B cell (primary cell): Measurements from ENCODE around the gene FRYL. TPM values are rescaled to one million over a fixed set of nuclear protein-coding genes. Genes with fewer than 3 reads are reported as not detected.

ENCODE experiments used
- ATAC-seq: fragments of 200-7000 bp; cut with Tn5 transposase; one replicate; pipeline ENCODE4 v1.10.0; 2021; ENCODE audit warnings: low read depth, mild to moderate bottlenecking, moderate number of reproducible peaks, moderate library complexity
- CTCF ChIA-PET: fragments of 350-600 bp; sonication (Branson Sonifier 250); formaldehyde crosslinking; loops from one replicate; lab custom pipeline; 2021; ENCODE audit warnings: antibody characterized with exemption, inconsistent platforms; lab: Charles Lee
- POLR2A ChIA-PET: fragments of 350-600 bp; sonication (Branson Sonifier 250); formaldehyde crosslinking; loops from one replicate; lab custom pipeline; 2021; ENCODE audit warnings: antibody characterized with exemption; lab: Charles Lee
- DNase-seq: peaks from one replicate; pipeline ENCODE4 v3.0.0; 2013
- H2AFZ ChIP-seq: 2 replicates; pipeline ENCODE4 v1.6.1; 2012; ENCODE audit warnings: mild to moderate bottlenecking, low read depth, low read length; ENCODE audit not compliant: insufficient read depth, poor library complexity, severe bottlenecking
- H3K27ac ChIP-seq, 2 donors: 1 replicate in 1 of 2; 2 replicates in 1 of 2; pipeline ENCODE4 v1.5.1; 2012 to 2013; ENCODE audit warnings: low read length in 2 of 2, mild to moderate bottlenecking in 2 of 2, moderate library complexity in 1 of 2
- H3K27me3 ChIP-seq, 4 experiments: fragments of 200-600 bp in 1 of 4; sonication (generic) in 1 of 4; replicated peaks in 1 of 4; 1 replicate in 2 of 4; 2 replicates in 2 of 4; pipeline versions ENCODE4 v1.6.1 to v1.7.0; 2013 to 2016; ENCODE audit warnings: low read length in 3 of 4, mild to moderate bottlenecking in 2 of 4, mixed read lengths in 1 of 4, moderate library complexity in 1 of 4; ENCODE audit not compliant: insufficient read depth in 4 of 4, control insufficient read depth in 3 of 4; ENCODE audit errors: control extremely low read depth in 1 of 4
- H3K36me3 ChIP-seq, 2 experiments: replicated peaks in 1 of 2; 1 replicate in 1 of 2; 2 replicates in 1 of 2; pipeline versions ENCODE4 v1.6.1 to v1.7.1; 2013; ENCODE audit warnings: low read length in 1 of 2; ENCODE audit not compliant: insufficient read depth in 2 of 2, control insufficient read depth in 1 of 2; ENCODE audit errors: control extremely low read depth in 1 of 2, extremely low read depth in 1 of 2
- H3K4me1 ChIP-seq, 2 donors: fragments of 200-600 bp in 1 of 2; sonication (generic) in 1 of 2; 1 replicate in 1 of 2; 2 replicates in 1 of 2; pipeline versions ENCODE4 v1.5.1 to v1.6.1; 2013 to 2017; ENCODE audit warnings: low read length in 2 of 2; ENCODE audit not compliant: control insufficient read depth in 2 of 2, insufficient read depth in 2 of 2
- H3K4me2 ChIP-seq: replicated peaks from 2 replicates; pipeline ENCODE3; 2012; ENCODE audit warnings: mild to moderate bottlenecking, low read depth, low read length; ENCODE audit not compliant: poor library complexity, severe bottlenecking
- H3K4me3 ChIP-seq, 5 experiments: fragments of 200-600 bp in 1 of 5; sonication (generic) in 1 of 5; 1 replicate in 3 of 5; 2 replicates in 2 of 5; pipeline versions ENCODE4 v1.5.1 to v1.7.0; 2011 to 2016; ENCODE audit warnings: low read length in 4 of 5, mild to moderate bottlenecking in 4 of 5, low read depth in 2 of 5, control low read depth in 1 of 5, moderate library complexity in 1 of 5; ENCODE audit not compliant: insufficient read depth in 1 of 5; ENCODE audit errors: control extremely low read depth in 1 of 5, extremely low read depth in 1 of 5
- H3K79me2 ChIP-seq: fragments of 200-600 bp; sonication (generic); one replicate; pipeline ENCODE4 v1.6.0; 2016; ENCODE audit warnings: low read length; ENCODE audit not compliant: control insufficient read depth, insufficient read depth
- H3K9ac ChIP-seq: fragments of 200-600 bp; sonication (generic); 2 replicates; pipeline ENCODE4 v1.6.1; 2017; ENCODE audit warnings: mild to moderate bottlenecking, low read length, moderate library complexity
- H3K9me3 ChIP-seq, 3 donors: one replicate each; pipeline versions ENCODE4 v1.6.1 to v1.7.1; 2013; ENCODE audit warnings: low read length in 2 of 3; ENCODE audit not compliant: control insufficient read depth in 2 of 3, insufficient read depth in 1 of 3; ENCODE audit errors: control extremely low read depth in 1 of 3
- H4K20me1 ChIP-seq: 2 replicates; pipeline ENCODE4 v1.6.0; 2012; ENCODE audit warnings: mild to moderate bottlenecking, low read length; ENCODE audit not compliant: insufficient read depth, control insufficient read depth, poor library complexity, severe bottlenecking
- H3K27ac Mint-ChIP-seq: one replicate; pipeline ENCODE4 v1.8.0; 2021; ENCODE audit warnings: mixed read lengths
- H3K27me3 Mint-ChIP-seq: one replicate; pipeline ENCODE4 v1.8.0; 2021; ENCODE audit warnings: mixed read lengths
- H3K4me1 Mint-ChIP-seq: one replicate; pipeline ENCODE4 v1.8.0; 2021; ENCODE audit warnings: mixed read lengths
- H3K4me3 Mint-ChIP-seq: one replicate; pipeline ENCODE4 v1.8.0; 2021; ENCODE audit warnings: mixed read lengths
- H3K9me3 Mint-ChIP-seq: one replicate; pipeline ENCODE4 v1.8.0; 2022; ENCODE audit warnings: mixed read lengths; ENCODE audit not compliant: insufficient read depth
- EZH2 ChIP-seq: IDR thresholded peaks from 2 replicates; pipeline ENCODE4 v1.6.1; 2012; ENCODE audit warnings: borderline replicate concordance, low read depth, mild to moderate bottlenecking, moderate library complexity, low read length; ENCODE audit not compliant: insufficient read depth, poor library complexity, severe bottlenecking
- WGBS: methylation state at CpG from one replicate; pipeline ENCODE4 v1.1.5; 2013; ENCODE audit warnings: missing lambda C conversion rate; ENCODE audit not compliant: insufficient coverage; 5-methylcytosine and 5-hydroxymethylcytosine counted together
- intact Hi-C: fragments of 100-400 bp; cut with micrococcal nuclease; formaldehyde crosslinking; loops from one replicate; pipeline ENCODE4 v1.10.0; 2022
- polyA plus RNA-seq: library from polyadenylated mRNA; depleted of rRNA; stranded (reverse); fragments of >200 nt; gene quantifications from 2 replicates; pipeline ENCODE4 v1.2.3, GENCODE V29; 2012
- total RNA-seq, 2 donors: library from RNA; stranded (reverse); fragments of 120-200 nt in 1 of 2; gene quantifications; 1 replicate in 1 of 2; 2 replicates in 1 of 2; pipeline versions ENCODE4 v1.2.3 to v1.2.4, GENCODE V29; 2013 to 2022
- TF ChIP-seq, protein P1 (sequence below): fragments of 200-600 bp; IDR thresholded peaks from one replicate; pipeline ENCODE4 v1.8.0; 2022; ENCODE audit warnings: antibody characterized with exemption, mild to moderate bottlenecking

The FRYL gene
- total and polyA plus RNA-seq, 2 donors (not counting 1 experiment from before 2014, with no cell fraction given), result 15.5 to 138 TPM

DNA sequence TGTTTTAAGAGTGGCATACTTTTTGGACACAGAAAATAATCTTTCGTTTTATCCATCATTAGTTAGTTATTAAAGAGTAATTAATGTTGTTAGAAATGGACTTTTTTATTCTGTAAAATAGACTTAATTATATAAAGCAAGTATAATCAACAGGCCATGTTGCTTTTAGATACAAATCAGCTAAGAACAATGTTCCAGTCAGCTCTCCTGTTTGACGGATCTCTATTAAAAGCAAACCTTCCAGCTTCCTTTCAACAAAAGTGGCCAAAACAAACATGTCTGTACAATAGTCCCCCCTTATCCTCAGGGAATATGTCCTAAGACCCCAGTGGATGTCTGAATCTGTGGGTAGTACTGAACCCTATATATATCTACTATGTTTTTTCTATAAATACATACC, 301.8 kb downstream of the FRYL start:
- H2AFZ ChIP-seq, result no peak overlapping the region
- H3K36me3 ChIP-seq, result no peaks in the 10 kb centered on the region
- no peaks in the 10 kb centered on the region for H3K9me3 Mint-ChIP-seq
- no peak overlapping the region for H3K4me3 ChIP-seq
- peaks cover 2% of the 10 kb centered on the region for H3K4me1 Mint-ChIP-seq
- ATAC-seq (no peak), DNase-seq (no peak)
- H3K4me1 ChIP-seq, result peaks cover 3 to 6% of the 10 kb centered on the region in 2 donors
- H3K4me3 Mint-ChIP-seq, result no peak overlapping the region
- H3K9me3 ChIP-seq, result no peaks in the 10 kb centered on the region
- H4K20me1 ChIP-seq, result no peaks in the 10 kb centered on the region
- no peak overlapping the region for H3K27ac ChIP-seq
- POLR2A ChIA-PET, result no interaction called here
- no peak for TF ChIP-seq EZH2
- TF ChIP-seq, protein P1, sequence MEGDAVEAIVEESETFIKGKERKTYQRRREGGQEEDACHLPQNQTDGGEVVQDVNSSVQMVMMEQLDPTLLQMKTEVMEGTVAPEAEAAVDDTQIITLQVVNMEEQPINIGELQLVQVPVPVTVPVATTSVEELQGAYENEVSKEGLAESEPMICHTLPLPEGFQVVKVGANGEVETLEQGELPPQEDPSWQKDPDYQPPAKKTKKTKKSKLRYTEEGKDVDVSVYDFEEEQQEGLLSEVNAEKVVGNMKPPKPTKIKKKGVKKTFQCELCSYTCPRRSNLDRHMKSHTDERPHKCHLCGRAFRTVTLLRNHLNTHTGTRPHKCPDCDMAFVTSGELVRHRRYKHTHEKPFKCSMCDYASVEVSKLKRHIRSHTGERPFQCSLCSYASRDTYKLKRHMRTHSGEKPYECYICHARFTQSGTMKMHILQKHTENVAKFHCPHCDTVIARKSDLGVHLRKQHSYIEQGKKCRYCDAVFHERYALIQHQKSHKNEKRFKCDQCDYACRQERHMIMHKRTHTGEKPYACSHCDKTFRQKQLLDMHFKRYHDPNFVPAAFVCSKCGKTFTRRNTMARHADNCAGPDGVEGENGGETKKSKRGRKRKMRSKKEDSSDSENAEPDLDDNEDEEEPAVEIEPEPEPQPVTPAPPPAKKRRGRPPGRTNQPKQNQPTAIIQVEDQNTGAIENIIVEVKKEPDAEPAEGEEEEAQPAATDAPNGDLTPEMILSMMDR, result no peak
- no peak overlapping the region for H3K27ac Mint-ChIP-seq
- peaks cover 35% of the 10 kb centered on the region for H3K27me3 Mint-ChIP-seq
- CTCF ChIA-PET, result no interaction called here
- 100% methylated on average over 1 of the region's 2 CpGs for WGBS
- peaks cover 0 to 14% (median 12%) of the 10 kb centered on the region in 4 experiments for H3K27me3 ChIP-seq
- H3K79me2 ChIP-seq, result no peaks in the 10 kb centered on the region
- no peak overlapping the region for H3K9ac ChIP-seq
- intact Hi-C loops, result no loop called here
- H3K4me2 ChIP-seq, result no peak overlapping the region

DNA sequence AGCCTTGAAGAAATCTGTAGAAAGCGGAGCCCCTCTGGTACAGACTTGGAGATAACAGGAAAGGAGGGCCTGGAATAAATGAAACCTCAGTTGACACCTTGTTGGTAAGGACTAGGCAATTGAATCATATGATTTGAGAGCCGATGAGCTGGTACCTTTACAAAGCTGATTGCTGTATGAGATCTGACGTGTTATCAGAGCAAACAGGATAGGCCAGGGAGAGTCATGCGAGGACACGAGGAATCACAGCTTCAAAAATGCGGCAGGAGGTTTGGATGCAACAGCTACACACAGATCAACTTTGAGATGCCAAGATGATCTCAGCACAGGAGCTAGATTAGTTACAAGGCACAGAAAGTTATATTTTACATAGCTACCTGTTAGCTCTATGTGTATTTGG, 304.3 kb downstream of the FRYL start:
- H3K27me3 Mint-ChIP-seq, result peaks cover 12% of the 10 kb centered on the region
- ATAC-seq (no peak), DNase-seq (no peak)
- no peaks in the 10 kb centered on the region for H3K4me1 Mint-ChIP-seq
- ChIA-PET POLR2A (no interaction called here), CTCF (no interaction called here)
- Histone ChIP-seq H3K9ac (no peak overlapping the region), H3K27ac (no peak overlapping the region), H3K27me3 (no peaks in the 10 kb centered on the region), H3K4me2 (no peak overlapping the region), H3K36me3 (no peaks in the 10 kb centered on the region), H4K20me1 (no peaks in the 10 kb centered on the region), H3K79me2 (no peaks in the 10 kb centered on the region), H2AFZ (no peak overlapping the region), H3K9me3 (no peaks in the 10 kb centered on the region), H3K4me3 (no peak overlapping the region), H3K4me1 (no peaks in the 10 kb centered on the region)
- intact Hi-C loops, result no loop called here
- TF ChIP-seq, protein P1, result no peak
- TF ChIP-seq EZH2, result no peak
- H3K27ac Mint-ChIP-seq, result no peak overlapping the region
- 100% methylated on average over 6 of the region's 6 CpGs for WGBS
- no peak overlapping the region for H3K4me3 Mint-ChIP-seq
- no peaks in the 10 kb centered on the region for H3K9me3 Mint-ChIP-seq
